GM21619 (cell line): ENCODE measurements around the gene GCK.
"Not testable (repeated sequence)": the region's sequence is repeated elsewhere in the genome, so short reads cannot be mapped to it uniquely, and the experiment has no call there.

Experiments
- ATAC-seq: cut with Tn5 transposase; IDR thresholded peaks from one replicate; pipeline ENCODE4 v1.9.1; 2021; ENCODE audit not compliant: unreplicated experiment

The GCK gene

GRCh38 chr7:44144968-44145478, 44.2 kb downstream of the GCK start:
- no peak for ATAC-seq

GRCh38 chr7:44144426-44144967, 44.7 kb downstream of the GCK start:
- ATAC-seq: no peak

- ATAC-seq: no peak
Measured at GRCh38 chr7:44143646-44144250, 45.5 kb downstream of the GCK start.

DNA sequence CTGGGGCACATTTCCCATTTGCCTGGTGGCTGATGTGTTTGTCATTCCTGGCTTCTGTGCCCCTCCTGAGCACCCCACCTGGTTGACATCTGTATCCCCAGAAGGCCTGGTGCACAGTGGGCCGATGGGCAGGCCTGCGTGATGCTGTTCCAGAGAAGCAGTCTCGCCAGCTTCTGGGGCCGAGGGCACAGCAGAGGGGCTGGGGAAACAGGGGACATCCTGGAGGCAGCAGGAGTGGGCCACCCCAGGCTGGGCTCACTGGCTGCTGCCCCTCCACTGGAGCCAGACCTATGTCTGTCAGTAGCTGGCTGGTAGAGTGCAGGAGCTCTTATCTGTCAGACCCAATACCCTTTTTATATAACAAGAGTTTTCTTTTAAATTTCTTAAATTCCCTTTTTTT, 47.2 kb downstream of the GCK start:
- no peak for ATAC-seq

DNA sequence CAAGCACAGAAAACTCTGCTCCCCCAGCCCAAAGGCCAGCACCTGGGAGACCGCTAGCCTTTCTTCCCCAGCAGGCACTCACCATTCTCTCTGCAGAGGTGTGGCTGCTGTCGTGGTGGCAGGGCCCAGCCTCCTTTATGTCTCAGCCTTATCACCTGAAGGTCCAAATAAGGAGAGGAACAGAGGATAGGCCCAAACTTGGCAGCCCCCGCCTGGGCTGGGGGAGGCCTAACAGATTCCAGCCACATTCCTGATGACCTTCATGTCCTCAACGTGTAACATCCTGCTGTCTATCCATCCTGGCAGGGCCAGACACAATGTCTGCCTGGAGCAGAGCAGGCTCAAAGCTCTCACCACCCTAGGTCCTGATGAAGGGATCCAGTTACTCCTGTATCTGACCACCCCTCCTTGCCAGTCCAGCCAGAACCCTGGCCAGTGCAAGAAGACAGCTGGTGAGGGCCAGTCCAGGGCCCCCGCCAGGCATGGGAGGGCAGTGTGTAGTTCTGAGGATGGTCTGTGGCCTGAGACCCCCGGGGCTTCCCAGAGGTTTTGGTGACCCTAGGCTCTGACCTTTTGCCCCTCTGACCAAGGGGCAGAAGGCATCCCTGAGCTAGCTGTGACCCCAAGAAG, 47.9 kb downstream of the GCK start, which contains the start of gene MYL7:
Gene MYL7, minus strand, starts transcription at position 112 of the 630 bp plus-strand sequence. Its CDS starts 27 bp downstream, at position 85.
- ATAC-seq: no peak

DNA sequence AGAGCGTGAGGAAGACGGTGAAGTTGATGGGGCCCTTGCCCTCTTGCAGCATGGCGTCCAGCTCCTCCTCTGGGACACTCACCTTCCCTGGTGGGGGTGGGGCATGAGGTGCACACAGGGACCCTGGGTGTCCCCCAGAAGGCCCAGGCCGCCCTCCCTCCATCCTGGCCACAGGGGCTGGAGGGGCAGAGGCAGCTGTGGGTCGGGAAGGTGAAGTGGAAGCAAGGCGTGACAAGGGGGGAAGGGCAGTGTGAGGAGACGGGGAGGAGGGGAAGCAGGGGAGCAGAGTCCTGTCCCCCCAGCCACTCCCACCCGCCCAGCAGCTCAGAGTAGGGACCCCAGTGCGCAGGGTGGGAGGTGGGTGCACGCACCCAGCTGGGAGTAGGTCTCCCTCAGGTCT, 48.9 kb downstream of the GCK start:
- no peak for ATAC-seq

GRCh38 chr7:44139311-44140010, 49.8 kb downstream of the GCK start:
- ATAC-seq: no peak

DNA sequence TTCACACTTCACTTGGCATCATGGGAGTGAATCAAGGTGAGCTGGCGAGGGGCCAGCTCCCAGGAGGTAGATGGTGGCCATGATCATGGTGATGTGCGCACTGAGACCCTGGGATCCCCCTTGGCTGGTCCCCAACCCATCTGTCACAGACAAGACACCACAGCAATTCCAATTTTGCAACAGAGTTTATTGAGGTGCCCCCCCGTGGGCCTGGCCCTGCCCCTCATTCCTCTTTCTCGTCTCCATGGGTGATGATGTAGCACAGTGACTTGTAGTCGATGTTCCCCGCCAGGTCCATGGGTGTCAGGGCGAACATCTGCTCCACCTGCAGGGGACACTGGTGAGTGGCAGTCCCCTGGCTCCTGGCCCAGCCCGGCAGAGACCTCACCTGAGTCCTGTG, 50.5 kb downstream of the GCK start:
- no peak for ATAC-seq

GRCh38 chr7:44136731-44137130, 52.5 kb downstream of the GCK start:
- no peak for ATAC-seq

DNA sequence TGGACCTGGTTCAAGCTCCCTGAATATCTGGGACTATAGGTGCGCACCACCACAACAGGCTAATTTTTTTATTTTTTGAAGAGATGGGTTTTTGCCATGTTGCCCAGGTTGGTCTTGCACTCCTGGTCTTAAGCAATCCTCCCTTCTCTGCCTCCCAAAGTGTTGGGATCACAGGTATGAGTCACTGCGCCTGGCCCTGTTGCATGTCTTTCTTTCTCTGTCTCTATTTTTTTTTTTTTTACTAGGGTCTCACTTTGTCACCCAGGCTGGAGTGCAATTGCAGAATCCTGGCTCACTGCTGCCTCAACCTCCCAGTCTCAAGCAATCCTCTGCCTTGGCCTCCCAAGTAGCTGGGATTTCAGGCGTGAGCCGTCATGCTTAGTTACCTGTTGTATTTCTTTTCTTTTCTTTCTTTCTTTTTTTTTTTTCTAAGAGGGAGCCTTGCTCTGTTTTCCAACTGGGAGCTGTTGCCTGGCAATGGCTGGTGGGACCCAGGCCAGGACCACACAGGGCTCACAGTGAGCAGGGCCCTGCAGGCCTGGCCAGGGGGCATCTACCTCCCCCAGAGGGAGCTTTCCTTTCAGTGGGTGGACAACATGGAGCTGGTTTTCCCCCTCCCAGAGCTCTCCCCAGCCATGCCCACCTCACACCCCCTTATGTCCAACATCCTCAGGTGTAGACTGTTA, 54.2 kb downstream of the GCK start:
- ATAC-seq: no peak

DNA sequence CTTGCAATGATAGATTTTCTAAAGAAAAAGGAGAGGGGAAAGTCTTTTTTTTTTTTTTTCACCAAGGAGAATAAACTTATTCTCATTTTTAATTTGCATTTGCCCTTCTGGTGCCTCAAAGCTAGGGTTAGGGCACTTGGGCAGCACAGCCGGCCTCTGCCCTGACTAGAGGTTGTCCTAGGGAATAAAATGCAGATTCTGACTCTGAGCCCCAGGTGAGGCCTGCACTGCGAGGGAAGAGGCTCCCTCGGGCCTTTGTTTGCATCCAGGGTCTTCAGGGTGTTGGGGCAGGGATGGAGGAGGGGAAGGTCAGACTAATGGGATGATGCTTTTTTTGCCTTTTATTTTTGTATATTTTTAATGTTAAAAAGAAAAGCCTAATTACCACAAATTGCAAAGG, 55.9 kb downstream of the GCK start:
- ATAC-seq: no peak

DNA sequence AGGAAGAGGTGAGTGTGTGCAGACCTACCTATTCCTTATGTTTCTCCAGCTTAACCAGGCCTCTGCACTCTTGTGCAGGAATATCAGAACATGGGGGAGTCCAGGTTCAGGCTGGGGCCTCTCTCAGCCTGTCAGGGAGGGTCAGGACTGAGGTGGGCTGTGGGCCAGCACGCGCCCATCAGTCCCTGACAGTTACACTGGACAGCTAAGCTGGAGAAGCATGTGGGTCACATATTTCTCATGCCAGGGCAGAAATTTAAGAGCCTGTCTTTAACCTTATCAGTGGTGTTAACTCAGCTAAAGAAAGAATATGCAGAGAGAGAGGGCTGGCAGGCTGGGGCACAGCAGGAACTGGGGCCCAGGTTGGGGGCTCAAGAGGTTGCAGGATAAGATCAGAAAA, 57.2 kb downstream of the GCK start:
- ATAC-seq: no peak

DNA sequence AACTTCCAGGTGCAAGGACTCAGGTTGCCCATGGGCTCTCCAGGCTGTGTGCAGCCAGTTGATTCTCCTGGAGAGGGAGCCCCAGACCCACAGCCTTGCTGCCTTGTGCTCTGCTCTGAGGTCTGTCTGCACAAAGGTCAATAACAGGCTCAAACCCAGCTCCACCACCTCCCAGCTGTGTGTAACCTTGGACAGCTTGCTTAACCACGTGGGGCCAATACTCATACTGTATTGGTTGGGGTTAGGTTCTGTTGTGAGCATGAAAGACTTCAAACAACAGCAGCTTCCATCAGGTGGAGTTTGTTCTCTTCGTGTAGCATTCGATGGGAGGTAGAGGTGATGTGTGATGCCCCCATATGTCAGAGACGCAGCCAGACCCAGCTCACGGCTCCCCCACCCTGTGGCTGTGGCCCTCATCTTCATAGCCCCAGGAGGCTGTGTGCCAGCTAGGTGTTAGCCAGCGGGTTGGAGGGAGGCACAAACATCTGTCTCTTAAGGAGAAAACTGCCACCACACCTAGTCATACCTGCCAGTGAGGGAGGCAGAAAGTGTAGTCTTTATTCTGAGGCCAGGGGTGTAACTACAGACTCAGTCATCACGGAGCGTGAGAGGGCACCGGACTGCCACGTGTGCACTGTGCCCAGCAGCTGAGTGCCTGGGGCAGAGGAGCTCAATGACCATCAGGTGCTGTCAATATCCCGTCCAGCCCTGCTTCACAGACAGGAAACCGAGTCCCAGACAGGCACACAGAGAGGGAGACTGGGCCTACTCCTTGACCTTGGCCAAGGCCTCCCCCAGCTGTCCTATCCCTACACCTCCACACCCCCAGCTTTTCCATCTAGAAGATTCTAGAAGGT, 57.8 kb downstream of the GCK start:
- ATAC-seq: no peak

DNA sequence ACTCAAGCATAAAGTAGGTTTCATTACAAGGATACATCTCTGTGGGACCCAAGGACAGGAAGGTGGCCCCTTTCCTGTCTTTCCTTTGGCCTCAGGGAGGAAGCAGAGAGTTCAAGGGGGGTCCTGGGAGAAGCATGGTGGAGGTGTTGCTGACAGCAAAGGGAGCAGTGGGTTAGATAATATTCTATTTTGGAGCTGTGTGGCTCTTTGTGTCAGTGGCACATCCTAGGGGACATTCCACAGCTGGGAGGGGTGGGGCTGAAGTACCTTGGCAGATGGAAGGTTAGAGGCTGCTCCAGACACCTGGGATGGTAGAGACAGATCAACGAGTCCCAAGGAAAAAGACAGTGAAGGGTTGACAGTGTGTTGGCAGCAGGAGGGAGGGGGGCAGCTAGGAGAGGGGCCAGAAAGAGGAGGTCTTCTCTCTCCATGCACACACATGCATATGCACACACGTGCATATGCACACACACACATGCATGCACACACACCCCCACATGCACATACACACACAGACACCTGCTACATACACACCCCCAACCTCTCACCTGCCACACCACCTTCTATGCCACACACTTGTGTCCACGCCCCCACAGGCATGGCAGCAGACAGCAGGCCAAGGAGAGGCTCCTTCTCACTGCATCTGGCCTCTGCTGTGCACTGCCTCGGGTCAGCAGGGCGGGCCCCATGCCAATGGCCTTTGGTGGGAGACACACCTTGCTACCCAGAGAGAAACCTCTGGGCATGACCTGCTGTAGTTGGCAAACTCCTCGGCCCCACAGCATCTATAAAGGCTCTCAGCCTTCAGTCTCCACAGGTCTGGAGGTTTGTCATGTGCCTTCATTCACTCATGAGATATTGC, 60.3 kb downstream of the GCK start:
- ATAC-seq: no peak

DNA sequence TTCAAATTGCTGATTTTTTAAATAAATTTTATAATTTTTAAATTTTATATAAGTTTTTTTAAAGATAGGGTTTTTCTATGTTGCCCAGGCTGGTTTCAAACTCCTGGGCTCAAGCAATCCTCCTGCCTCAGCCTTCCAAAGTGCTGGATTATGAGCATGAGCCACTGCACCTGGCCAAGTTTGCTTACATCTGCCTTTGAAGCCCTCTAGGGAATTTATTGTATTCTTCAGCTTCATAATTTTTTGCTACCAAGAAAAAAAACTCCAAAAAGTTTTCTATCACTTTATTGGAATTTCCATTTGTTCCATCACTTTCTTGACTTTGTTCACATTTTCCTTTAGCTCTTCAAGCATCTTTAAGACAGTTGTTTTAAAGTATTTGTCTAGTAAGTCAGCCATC, 62.1 kb downstream of the GCK start:
- ATAC-seq: no peak

- ATAC-seq: not testable (repeated sequence)
Measured at GRCh38 chr7:44126574-44126973, 62.7 kb downstream of the GCK start.

DNA sequence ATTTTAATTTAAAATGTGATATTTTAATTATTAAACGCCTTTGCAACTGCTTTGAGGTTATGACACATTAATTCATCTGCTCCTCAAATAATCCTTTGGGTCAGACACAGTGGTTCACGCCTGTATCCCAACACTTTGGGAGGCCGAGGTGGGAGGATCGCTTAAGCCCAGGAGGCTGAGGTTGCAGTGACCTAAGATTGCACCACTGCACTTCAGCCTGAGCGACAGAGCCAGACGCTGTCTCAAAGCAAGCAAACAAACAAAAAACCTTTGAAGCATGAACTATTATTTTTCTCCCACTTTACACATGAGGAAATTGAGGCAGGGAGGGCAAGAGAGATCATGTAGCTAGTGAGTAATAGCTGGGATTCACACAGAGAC, 64.4 kb downstream of the GCK start:
- no peak for ATAC-seq

DNA sequence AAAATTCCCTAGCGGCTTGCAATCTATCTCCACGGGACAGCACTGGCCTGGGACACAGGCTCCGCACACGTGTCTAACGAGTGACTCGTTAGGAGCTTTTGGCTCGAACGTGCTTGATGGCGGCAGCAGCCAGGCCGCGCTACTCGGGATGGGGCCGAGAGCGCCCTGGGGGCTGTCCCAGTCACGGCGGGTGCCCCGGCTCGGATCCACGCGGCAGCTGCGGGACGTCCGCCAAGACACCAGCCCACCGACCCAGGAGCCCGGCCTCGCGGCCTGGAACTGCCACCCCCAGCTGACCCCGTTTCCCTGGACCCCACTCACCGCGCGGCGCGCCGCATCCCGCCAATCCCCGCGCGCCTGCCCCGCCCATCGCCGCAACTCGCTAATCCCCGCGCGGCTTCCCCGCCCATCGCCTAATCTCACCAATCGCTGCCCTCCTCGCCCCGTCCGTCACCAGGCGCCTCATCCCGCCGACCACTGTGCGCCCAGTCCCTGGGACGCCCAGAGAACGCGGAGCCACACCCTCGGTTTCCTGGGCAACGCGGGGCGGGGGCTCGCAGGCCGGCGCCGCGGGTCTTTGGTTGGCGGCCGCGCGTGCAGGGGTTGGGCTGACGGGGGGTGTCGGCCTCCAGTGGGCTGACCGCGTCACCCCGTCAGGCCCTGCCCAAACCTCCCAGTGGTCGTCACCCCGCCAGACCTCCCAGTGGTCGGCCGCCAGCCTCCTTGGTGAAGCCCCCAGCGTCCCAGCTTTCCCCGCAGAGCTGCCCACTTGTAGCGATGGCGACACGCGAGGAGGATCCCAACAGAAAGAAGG, 65.8 kb downstream of the GCK start, which contains the start of gene POLD2:
Gene POLD2, minus strand, starts transcription at position 359 of the 814 bp plus-strand sequence. CDS start 1,495 bp downstream, outside the sequence.
- ATAC-seq: peak; percentile 99
